HG03095 (cell line): ENCODE results near the gene SIPA1L3.

Experiments used
- ATAC-seq: cut with Tn5 transposase; IDR thresholded peaks from one replicate; pipeline ENCODE4 v1.9.1; 2021; ENCODE audit warnings: moderate library complexity; ENCODE audit not compliant: unreplicated experiment

Gene SIPA1L3

GRCh38 chr19:38206006-38206745, 299.2 kb downstream of the SIPA1L3 start:
- no peak for ATAC-seq

GRCh38 chr19:38206928-38207327, 299.9 kb downstream of the SIPA1L3 start:
- ATAC-seq, result no peak

GRCh38 chr19:38207543-38207942, 300.5 kb downstream of the SIPA1L3 start:
- no peak for ATAC-seq

DNA sequence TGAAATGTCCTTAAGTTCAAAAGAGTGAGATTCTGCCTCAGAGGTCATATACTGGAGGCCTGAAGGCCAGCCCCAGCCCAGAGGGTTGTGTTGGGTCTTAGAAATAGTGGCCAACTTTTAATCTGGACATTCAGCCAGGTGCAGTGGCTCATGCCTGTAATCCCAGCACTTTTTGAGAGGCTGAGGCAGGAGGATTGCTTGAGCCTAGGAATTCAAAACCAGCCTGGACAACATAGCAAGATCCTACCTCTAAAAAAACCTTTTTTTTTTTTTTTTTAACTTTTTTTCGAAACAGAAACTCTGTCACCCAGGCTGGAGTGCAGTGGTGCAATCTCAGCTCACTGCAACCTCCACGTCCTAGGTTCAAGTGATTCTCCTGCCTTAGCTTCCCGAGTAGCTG, 301.6 kb downstream of the SIPA1L3 start:
- no peak for ATAC-seq

GRCh38 chr19:38209152-38209551, 302.1 kb downstream of the SIPA1L3 start:
- no peak for ATAC-seq

GRCh38 chr19:38209671-38210457, 302.9 kb downstream of the SIPA1L3 start:
- ATAC-seq, result no peak

DNA sequence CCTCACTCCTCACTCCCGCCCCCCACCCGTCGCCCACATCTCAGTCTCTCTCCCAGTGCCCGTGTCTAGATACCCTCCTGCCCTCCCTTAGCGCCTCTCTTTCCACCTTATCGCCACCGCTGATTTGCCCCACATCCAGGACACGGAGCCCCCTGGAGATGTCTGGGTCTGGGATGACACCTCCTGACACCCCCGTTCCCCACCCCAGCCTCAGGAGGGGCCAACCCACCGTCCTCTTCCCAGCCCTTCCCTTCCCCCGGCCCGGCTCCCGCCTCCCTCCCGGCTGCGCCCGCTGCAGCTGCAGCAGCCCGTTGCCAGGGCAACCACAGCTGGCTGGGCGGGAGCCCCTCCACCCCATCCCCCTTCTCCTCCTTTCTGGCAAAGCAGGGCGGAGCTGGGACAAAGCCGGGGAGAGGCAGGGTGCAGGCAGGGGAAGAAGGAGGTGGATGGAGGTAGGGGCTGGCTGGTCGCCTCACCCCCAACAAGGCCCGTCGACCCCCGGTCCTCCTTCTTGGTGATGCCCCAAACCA, 303.5 kb downstream of the SIPA1L3 start:
- ATAC-seq, result no peak

DNA sequence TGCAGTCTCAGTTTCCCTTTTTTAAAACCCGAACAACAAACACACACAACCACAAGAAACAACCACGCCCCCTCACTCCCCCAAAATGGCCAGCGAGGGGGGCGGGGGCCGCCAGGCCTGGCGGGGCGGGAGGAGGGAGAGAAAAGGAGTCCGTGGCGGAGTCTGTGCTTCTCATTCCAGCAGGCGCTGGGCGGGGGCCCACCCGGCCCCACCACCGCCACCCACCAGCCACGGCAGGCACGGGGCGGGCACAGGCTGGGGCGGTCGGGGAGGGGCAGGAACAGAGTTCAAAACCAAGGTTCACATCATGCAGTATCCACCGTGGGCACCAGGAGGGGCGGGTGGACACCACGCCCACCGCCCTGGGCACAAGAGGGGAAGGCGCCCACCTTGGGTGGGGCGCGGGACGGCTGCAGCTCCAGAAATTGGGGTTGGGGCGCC, 304.2 kb downstream of the SIPA1L3 start:
- no peak for ATAC-seq

GRCh38 chr19:38211766-38212165, 304.8 kb downstream of the SIPA1L3 start:
- no peak for ATAC-seq

DNA sequence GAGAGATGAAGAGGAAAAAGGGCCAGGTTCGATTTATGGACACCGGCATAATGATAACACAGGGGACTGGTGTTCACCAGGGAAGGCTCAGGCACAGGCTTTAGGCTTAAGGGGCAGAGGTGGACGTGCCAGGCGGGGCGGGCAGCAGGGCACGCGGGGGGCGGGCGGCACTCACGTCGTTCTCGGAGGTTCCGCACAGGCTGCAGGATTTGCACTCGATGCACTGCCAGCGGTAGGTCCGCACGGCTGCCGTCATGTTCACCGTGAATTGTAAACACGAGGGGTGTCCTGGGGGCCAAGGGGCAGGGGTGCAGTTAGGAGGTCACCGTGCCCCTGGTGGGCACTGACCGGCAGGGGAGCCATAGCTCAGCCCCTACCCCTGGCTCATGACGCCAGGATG, 306.5 kb downstream of the SIPA1L3 start:
- no peak for ATAC-seq

- ATAC-seq, result no peak
Observed at GRCh38 chr19:38213911-38214625, 307.1 kb downstream of the SIPA1L3 start.

- ATAC-seq, result no peak
Observed at GRCh38 chr19:38216785-38217641, 310.0 kb downstream of the SIPA1L3 start.

- no peak for ATAC-seq
Observed at GRCh38 chr19:38218204-38218603, 311.2 kb downstream of the SIPA1L3 start.

DNA sequence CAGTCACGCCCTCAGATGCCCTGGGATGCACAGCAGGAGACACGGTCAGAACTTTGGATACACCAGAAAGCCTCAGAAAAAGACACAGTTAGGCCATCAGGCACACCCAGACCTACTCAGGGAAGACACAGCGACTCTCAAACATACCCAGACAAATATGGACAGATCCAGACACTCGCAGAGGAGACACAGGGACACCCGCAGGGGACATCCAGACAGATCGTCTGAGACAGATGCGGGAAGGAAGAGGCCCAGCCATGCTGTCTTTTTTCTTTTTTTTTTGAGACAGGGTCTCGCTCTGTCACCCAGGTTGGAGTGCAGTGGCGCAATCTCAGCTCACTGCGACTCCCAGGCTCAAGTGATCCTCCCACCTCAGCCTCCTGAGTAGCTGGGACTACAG, 312.2 kb downstream of the SIPA1L3 start:
- ATAC-seq, result no peak

- no peak for ATAC-seq
Observed at GRCh38 chr19:38221421-38221820, 314.4 kb downstream of the SIPA1L3 start.

DNA sequence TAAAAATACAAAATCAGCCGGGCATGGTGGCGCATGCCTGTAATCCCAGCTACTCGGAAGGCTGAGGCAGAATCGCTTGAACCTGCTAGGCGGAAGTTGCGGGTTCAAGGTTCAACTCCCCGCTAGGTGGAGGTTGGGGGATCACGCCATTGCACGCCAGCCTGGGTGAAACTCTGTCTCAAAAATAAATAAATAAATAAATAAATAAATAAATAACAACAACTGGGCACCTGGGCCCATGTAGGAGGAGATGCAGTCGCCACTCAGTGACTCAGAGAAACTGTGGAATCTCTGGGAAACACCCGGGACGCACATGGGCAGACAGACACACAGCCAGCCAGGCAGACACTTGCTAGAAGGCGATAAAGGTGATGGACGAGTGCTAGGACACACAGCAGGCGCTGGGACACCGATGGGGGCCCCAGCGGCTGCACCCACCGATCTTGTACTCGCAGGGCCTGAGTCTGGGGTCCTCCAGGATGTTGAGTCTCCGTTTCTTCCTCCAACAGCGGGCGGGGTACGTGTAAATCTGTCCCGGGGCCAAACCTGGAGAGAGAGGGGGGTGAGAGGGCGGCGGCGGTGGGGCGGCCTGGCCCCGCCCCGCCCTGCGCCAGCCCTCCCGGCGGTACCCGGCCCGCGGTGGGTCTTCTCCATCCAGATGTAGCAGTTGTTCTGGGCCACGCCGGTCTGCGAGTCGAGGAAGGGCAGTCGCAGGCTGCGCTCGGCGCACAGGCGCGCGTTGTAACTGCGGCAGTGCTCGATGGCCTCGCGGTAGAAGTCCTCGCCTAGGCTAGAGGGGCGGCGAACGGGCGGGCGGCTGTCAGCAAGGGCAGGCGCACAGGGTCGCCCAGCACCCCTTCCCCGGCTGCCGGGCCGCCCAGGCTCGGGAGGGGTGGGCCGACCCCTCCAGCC, 315.2 kb downstream of the SIPA1L3 start:
- no peak for ATAC-seq

DNA sequence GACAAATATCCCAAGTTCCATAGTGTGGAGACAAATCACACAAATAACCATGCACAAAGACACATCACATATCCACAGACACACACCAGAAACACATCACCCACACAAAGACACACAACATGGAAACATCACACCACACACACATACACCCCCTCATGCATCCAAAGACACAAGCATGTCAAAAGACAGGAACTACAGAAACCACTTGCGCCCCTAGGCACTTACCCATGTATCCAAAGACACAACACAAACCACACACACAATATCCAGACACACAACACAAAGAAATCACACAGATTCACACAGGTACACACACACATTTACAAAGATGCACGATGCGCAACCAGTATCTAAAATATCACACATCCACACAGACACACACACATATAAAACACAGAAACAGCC, 316.1 kb downstream of the SIPA1L3 start:
- ATAC-seq, result no peak

- ATAC-seq, result no peak
Observed at GRCh38 chr19:38223617-38224013, 316.6 kb downstream of the SIPA1L3 start.
